OCI-LY7 (cell line): ENCODE data around the gene CASP9.

Experiments
- CTCF ChIP-seq: fragments of 200-600 bp; sonication (generic); conservative IDR thresholded peaks from 2 replicates; pipeline ENCODE4 v1.5.1; 2014; ENCODE audit warnings: mild to moderate bottlenecking, antibody characterized with exemption, low read length, moderate library complexity, mixed read lengths
- EZH2phosphoT487 ChIP-seq: fragments of 200-600 bp; sonication (generic); IDR thresholded peaks from 2 replicates; pipeline ENCODE4 v1.6.1; 2018; ENCODE audit warnings: low read depth, borderline replicate concordance, mild to moderate bottlenecking, mixed run types, antibody characterized with exemption, low read length, moderate library complexity, mixed read lengths

- TF ChIP-seq CTCF (no peak), EZH2phosphoT487 (no peak)
Observed at GRCh38 chr1:15525050-15526020, 1.3 kb upstream of the CASP9 start.
